ENCODE measurements around the gene IMMP2L.

DNA sequence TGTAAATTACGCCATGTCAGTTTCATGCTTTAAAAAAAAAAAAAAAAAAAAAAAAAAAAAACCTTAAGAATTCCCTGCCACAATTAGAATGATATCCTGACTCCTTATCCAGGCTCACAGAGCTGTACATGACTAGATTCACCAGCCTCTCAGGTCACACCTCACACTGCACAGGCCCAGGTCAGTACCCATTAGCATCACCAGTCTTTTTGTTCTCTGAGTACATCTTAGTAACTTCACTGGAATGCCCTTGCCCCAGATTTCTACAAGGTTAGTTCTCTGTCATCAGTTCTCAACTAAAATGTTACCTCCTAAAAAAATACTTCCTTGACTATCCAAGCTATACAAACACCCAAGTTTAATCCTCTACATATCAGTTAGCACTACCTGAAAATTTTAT, 260.4 kb downstream of the IMMP2L start:
- no peak for TF ChIP-seq EZH2 (IDR thresholded peaks at IDR 0.05)
- TF ChIP-seq, protein P1, sequence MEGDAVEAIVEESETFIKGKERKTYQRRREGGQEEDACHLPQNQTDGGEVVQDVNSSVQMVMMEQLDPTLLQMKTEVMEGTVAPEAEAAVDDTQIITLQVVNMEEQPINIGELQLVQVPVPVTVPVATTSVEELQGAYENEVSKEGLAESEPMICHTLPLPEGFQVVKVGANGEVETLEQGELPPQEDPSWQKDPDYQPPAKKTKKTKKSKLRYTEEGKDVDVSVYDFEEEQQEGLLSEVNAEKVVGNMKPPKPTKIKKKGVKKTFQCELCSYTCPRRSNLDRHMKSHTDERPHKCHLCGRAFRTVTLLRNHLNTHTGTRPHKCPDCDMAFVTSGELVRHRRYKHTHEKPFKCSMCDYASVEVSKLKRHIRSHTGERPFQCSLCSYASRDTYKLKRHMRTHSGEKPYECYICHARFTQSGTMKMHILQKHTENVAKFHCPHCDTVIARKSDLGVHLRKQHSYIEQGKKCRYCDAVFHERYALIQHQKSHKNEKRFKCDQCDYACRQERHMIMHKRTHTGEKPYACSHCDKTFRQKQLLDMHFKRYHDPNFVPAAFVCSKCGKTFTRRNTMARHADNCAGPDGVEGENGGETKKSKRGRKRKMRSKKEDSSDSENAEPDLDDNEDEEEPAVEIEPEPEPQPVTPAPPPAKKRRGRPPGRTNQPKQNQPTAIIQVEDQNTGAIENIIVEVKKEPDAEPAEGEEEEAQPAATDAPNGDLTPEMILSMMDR (IDR thresholded peaks at IDR 0.05) = no peak
- TF ChIP-seq EZH2phosphoT487 (IDR thresholded peaks at IDR 0.05) = no peak
